Measurements from ENCODE around the gene PKP4. TPM values are rescaled to one million over a fixed set of nuclear protein-coding genes. Genes with fewer than 3 reads are reported as not detected.

The PKP4 gene
- total and polyA plus RNA-seq, 2 donors (not counting 1 experiment from before 2014, with no cell fraction given) = 2.0 to 13.3 TPM

DNA sequence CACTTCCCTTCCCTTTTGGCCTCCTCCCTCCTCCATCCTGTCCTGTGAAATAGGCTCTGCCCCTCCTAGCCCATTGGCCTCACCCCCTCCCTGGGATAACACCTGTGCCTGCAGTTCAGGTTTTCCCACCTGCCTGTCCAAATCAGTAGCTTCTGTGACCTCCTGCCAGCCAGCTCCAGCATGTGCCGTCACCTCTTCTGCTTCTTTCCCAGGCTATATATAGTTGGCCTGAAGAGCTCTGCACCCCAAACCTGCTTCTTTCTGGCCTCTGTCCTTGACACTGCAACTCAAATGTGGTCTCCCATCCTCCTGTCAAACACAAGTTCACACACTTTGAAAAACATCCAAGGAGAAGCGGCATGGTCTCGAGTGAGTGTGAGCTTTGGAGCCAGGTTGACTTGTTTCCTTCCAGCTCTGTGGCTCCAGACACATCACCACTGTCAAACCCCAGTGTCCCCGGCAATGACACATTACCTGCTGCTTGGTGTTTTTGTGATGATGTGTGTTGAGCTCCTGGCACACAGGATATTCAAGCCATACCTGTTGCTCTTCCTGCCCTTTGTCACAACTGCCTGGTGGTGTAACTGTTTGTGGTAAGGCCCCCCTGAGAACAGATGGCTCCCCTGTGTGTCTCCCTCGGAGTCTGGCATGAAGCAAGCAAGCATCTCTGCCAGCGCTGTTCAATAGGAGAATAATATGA lies 194.8 kb downstream of the PKP4 start:
- DNase-seq = no peak
- Histone ChIP-seq H3K36me3 (replicated peaks in 1 of 2; ENCODE audit: control extremely low read depth in 1 of 2, control insufficient read depth in 1 of 2, extremely low read depth in 1 of 2, insufficient read depth in 2 of 2, low read length in 1 of 2) (no peaks in the 10 kb centered on the region), H3K9me3 (ENCODE audit: control extremely low read depth in 1 of 3, control insufficient read depth in 2 of 3, insufficient read depth in 1 of 3, low read length in 2 of 3) (no peaks in the 10 kb centered on the region), H2AFZ (ENCODE audit: insufficient read depth, low read depth, low read length, poor library complexity, severe bottlenecking) (no peak overlapping the region), H3K27me3 (replicated peaks in 1 of 4; ENCODE audit: control extremely low read depth in 1 of 4, control insufficient read depth in 3 of 4, insufficient read depth in 4 of 4, low read length in 3 of 4) (no peaks in the 10 kb centered on the region), H3K4me3 (ENCODE audit: control extremely low read depth in 1 of 5, extremely low read depth in 1 of 5, insufficient read depth in 1 of 5, low read depth in 2 of 5, low read length in 4 of 5) (no peak overlapping the region), H3K27ac (ENCODE audit: low read length in 2 of 2) (no peak overlapping the region), H3K4me1 (ENCODE audit: control insufficient read depth in 2 of 2, insufficient read depth in 2 of 2, low read length in 2 of 2) (no peaks in the 10 kb centered on the region), H3K9ac (ENCODE audit: low read length) (no peak overlapping the region), H3K79me2 (ENCODE audit: control insufficient read depth, insufficient read depth, low read length) (no peaks in the 10 kb centered on the region), H4K20me1 (ENCODE audit: control insufficient read depth, insufficient read depth, low read length, poor library complexity, severe bottlenecking) (no peaks in the 10 kb centered on the region), H3K4me2 (replicated peaks; ENCODE audit: low read depth, low read length, poor library complexity, severe bottlenecking) (no peak overlapping the region)
- intact Hi-C loops (cut with micrococcal nuclease) = no loop called here
- Mint-ChIP-seq H3K27ac (no peak overlapping the region), H3K9me3 (ENCODE audit: insufficient read depth) (no peaks in the 10 kb centered on the region), H3K27me3 (no peaks in the 10 kb centered on the region), H3K4me1 (peaks cover 1% of the 10 kb centered on the region), H3K4me3 (no peak overlapping the region)
- ChIA-PET CTCF (no interaction called here), POLR2A (no interaction called here)
- WGBS (ENCODE audit: insufficient coverage) = 88% methylated on average over 3 of the region's 6 CpGs
- TF ChIP-seq, protein P1, sequence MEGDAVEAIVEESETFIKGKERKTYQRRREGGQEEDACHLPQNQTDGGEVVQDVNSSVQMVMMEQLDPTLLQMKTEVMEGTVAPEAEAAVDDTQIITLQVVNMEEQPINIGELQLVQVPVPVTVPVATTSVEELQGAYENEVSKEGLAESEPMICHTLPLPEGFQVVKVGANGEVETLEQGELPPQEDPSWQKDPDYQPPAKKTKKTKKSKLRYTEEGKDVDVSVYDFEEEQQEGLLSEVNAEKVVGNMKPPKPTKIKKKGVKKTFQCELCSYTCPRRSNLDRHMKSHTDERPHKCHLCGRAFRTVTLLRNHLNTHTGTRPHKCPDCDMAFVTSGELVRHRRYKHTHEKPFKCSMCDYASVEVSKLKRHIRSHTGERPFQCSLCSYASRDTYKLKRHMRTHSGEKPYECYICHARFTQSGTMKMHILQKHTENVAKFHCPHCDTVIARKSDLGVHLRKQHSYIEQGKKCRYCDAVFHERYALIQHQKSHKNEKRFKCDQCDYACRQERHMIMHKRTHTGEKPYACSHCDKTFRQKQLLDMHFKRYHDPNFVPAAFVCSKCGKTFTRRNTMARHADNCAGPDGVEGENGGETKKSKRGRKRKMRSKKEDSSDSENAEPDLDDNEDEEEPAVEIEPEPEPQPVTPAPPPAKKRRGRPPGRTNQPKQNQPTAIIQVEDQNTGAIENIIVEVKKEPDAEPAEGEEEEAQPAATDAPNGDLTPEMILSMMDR (IDR thresholded peaks at IDR 0.05) = no peak
- TF ChIP-seq EZH2 (IDR thresholded peaks at IDR 0.05; ENCODE audit: borderline replicate concordance, insufficient read depth, low read depth, low read length, poor library complexity, severe bottlenecking) = no peak
- no peak for ATAC-seq (ENCODE audit: low read depth)

DNA sequence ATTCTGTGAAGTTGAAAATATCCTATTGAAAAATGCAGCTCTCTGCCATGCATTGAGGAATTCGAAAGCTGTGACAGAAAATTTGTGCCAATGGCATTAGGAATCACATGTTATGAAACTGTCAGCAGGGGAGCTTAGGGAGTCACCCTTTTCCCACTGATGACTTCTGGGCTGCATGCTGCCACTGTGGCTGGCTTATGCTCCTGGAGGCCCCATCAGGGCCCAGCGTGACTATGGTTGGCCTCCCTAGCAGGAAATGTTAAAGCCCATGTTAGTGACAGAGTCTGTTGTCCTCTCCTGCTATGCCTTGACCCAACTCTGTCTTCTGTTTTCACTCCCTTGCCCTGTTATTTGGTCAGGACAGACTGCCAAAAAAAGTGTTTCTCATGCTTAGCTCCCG lies 198.9 kb downstream of the PKP4 start:
- no peak for ATAC-seq (ENCODE audit: low read depth)
- no peaks in the 10 kb centered on the region for H3K9me3 ChIP-seq (ENCODE audit: control extremely low read depth in 1 of 3, control insufficient read depth in 2 of 3, insufficient read depth in 1 of 3, low read length in 2 of 3)
- no peaks in the 10 kb centered on the region for H3K27me3 Mint-ChIP-seq
- H3K27ac ChIP-seq (ENCODE audit: low read length in 2 of 2) = no peak overlapping the region
- H3K79me2 ChIP-seq (ENCODE audit: control insufficient read depth, insufficient read depth, low read length) = no peaks in the 10 kb centered on the region
- H4K20me1 ChIP-seq (ENCODE audit: control insufficient read depth, insufficient read depth, low read length, poor library complexity, severe bottlenecking) = no peaks in the 10 kb centered on the region
- ChIA-PET POLR2A (no interaction called here), CTCF (no interaction called here)
- no peaks in the 10 kb centered on the region for H3K4me1 ChIP-seq (ENCODE audit: control insufficient read depth in 2 of 2, insufficient read depth in 2 of 2, low read length in 2 of 2)
- no peaks in the 10 kb centered on the region for H3K36me3 ChIP-seq (replicated peaks in 1 of 2; ENCODE audit: control extremely low read depth in 1 of 2, control insufficient read depth in 1 of 2, extremely low read depth in 1 of 2, insufficient read depth in 2 of 2, low read length in 1 of 2)
- no peak overlapping the region for H2AFZ ChIP-seq (ENCODE audit: insufficient read depth, low read depth, low read length, poor library complexity, severe bottlenecking)
- intact Hi-C loops (cut with micrococcal nuclease) = no loop called here
- no peak overlapping the region for H3K9ac ChIP-seq (ENCODE audit: low read length)
- H3K27ac Mint-ChIP-seq = no peak overlapping the region
- TF ChIP-seq EZH2 (IDR thresholded peaks at IDR 0.05; ENCODE audit: borderline replicate concordance, insufficient read depth, low read depth, low read length, poor library complexity, severe bottlenecking) = no peak
- TF ChIP-seq, protein P1 (IDR thresholded peaks at IDR 0.05) = no peak
- peaks cover 1% of the 10 kb centered on the region for H3K4me1 Mint-ChIP-seq
- no peak overlapping the region for H3K4me3 ChIP-seq (ENCODE audit: control extremely low read depth in 1 of 5, extremely low read depth in 1 of 5, insufficient read depth in 1 of 5, low read depth in 2 of 5, low read length in 4 of 5)
- H3K4me2 ChIP-seq (replicated peaks; ENCODE audit: low read depth, low read length, poor library complexity, severe bottlenecking) = no peak overlapping the region
- no peak overlapping the region for H3K4me3 Mint-ChIP-seq
- 57% methylated on average over 3 of the region's 3 CpGs for WGBS (ENCODE audit: insufficient coverage)
- no peaks in the 10 kb centered on the region for H3K9me3 Mint-ChIP-seq (ENCODE audit: insufficient read depth)
- H3K27me3 ChIP-seq (replicated peaks in 1 of 4; ENCODE audit: control extremely low read depth in 1 of 4, control insufficient read depth in 3 of 4, insufficient read depth in 4 of 4, low read length in 3 of 4) = no peaks in the 10 kb centered on the region
- DNase-seq = no peak
